Measurements from ENCODE around the gene MAU2. TPM values are rescaled to one million over a fixed set of nuclear protein-coding genes. Genes with fewer than 3 reads are reported as not detected.

The MAU2 gene
- total and polyA plus RNA-seq, 2 of the 8 experiments (the other 6 are each of a cell fraction or from before 2014, with no cell fraction given) = 32.0 to 40.8 TPM

DNA sequence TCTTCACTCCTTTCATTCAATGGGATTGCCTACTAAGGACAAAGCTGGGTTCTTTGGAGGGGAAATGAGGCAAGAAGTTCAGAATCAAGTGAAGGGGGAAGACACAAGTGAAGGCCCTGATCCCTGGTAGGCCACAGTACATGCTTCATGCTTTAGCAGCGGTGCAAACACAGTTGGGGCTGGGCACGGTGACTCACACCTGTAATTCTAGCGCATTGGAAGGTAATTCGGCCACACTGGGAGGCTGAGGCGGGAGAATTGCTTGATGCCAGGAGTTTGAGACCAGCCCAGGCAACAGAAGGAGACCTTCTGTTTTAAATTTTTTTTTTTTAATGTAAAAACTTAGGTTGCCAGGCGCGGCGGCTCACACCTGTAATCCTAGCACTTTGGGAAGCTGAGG lies 61.5 kb downstream of the MAU2 start:
- DNase-seq (ENCODE audit: low read depth in 1 of 2, low spot score in 2 of 2) (no peak), FAIRE-seq (no peak)
- H3K27me3 ChIP-seq (replicated peaks in 1 of 4; ENCODE audit: control insufficient read depth in 3 of 4, extremely low read depth in 1 of 4, insufficient read depth in 3 of 4, low read length in 3 of 4) = peaks cover 0 to 3% (median 3%) of the 10 kb centered on the region in 4 experiments; a peak in 2 of 7 replicates
- no peak overlapping the region for H3K4ac ChIP-seq (replicated peaks; ENCODE audit: insufficient read length, low read depth, low read length)
- no peak overlapping the region for H3K23ac ChIP-seq (ENCODE audit: insufficient read length)
- H3K79me2 ChIP-seq (ENCODE audit: control insufficient read depth in 1 of 2, insufficient read depth in 2 of 2, low read length in 2 of 2) = peaks cover 0 to 9% of the 10 kb centered on the region in 2 experiments; a peak in 1 of 4 replicates
- H2BK5ac ChIP-seq (ENCODE audit: low read depth, low read length) = no peak overlapping the region
- H3K4me2 ChIP-seq (ENCODE audit: insufficient read depth in 1 of 2, low read depth in 2 of 2, low read length in 2 of 2) = no peak overlapping the region
- no peak overlapping the region for H2BK120ac ChIP-seq (replicated peaks; ENCODE audit: low read depth, low read length)
- H4K20me1 ChIP-seq (replicated peaks in 1 of 2; ENCODE audit: control insufficient read depth in 1 of 2, insufficient read depth in 2 of 2, low read length in 2 of 2) = no peaks in the 10 kb centered on the region
- no peak overlapping the region for H3K4me3 ChIP-seq (ENCODE audit: extremely low read depth in 1 of 4, insufficient read depth in 2 of 4, low read depth in 3 of 4, low read length in 4 of 4)
- no peak overlapping the region for H3K18ac ChIP-seq (ENCODE audit: extremely low read depth, low read length)
- peaks cover 4 to 11% (median 8%) of the 10 kb centered on the region in 4 experiments for H3K4me1 ChIP-seq (replicated peaks in 1 of 4; ENCODE audit: control insufficient read depth in 3 of 4, insufficient read depth in 4 of 4, low read length in 3 of 4)
- H3K9ac ChIP-seq (replicated peaks in 1 of 4; ENCODE audit: extremely low read depth in 1 of 4, low read depth in 3 of 4, low read length in 3 of 4) = no peak overlapping the region
- no peak overlapping the region for H4K8ac ChIP-seq (ENCODE audit: extremely low read depth, insufficient read depth, low read length)
- no peaks in the 10 kb centered on the region; the same call in 1 of the 2 replicates for H3K79me1 ChIP-seq (ENCODE audit: low read depth, low read length)
- H2BK12ac ChIP-seq (ENCODE audit: low read depth, low read length) = peak overlapping the region; percentile 87; the same call in 1 of the 2 replicates
- no peaks in the 10 kb centered on the region; the same call in 1 of the 2 replicates for H3K23me2 ChIP-seq (ENCODE audit: low read depth, low read length)
- H3K14ac ChIP-seq (ENCODE audit: insufficient read length) = no peak overlapping the region
- no peak overlapping the region for H2AK5ac ChIP-seq (ENCODE audit: low read depth, low read length)
- no peak overlapping the region for H4K5ac ChIP-seq (ENCODE audit: insufficient read length, low read depth, low read length)
- POLR2A ChIA-PET (ENCODE audit: partially characterized antibody) = interaction anchor here (0.6 to 1.4 kb wide), 3 partner anchors 9 to 1201 kb away, joined by 3 read pairs; no protein-coding TSS in a partner anchor
- TF ChIP-seq SP1 (IDR thresholded peaks at IDR 0.05; ENCODE audit: low read depth, low read length) (no peak), POLR2A (IDR thresholded peaks at IDR 0.05; ENCODE audit: control extremely low read depth in 1 of 2, low read depth in 2 of 2, low read length in 2 of 2) (no peak), POLR2AphosphoS5 (IDR thresholded peaks at IDR 0.05; ENCODE audit: low read depth, low read length) (no peak), EGR1 (IDR thresholded peaks at IDR 0.05; ENCODE audit: borderline replicate concordance, low read depth, low read length) (no peak), CREB1 (IDR thresholded peaks at IDR 0.05) (no peak), SP2 (IDR thresholded peaks at IDR 0.05; ENCODE audit: low read length) (no peak), CBX5 (IDR thresholded peaks at IDR 0.05; ENCODE audit: low read depth, low read length) (no peak)
- no peak overlapping the region for H2AFZ ChIP-seq (ENCODE audit: low read length)
- 97% methylated on average over 8 of the region's 8 CpGs; no CpG with 5 or more reads in 1 of the 2 experiments for WGBS, 2 experiments (ENCODE audit: extremely low coverage in 1 of 2, insufficient coverage in 1 of 2, insufficient read length in 1 of 2, insufficient replicate concordance in 2 of 2, low coverage in 1 of 2, low lambda C conversion rate in 2 of 2, missing lambda C conversion rate in 1 of 2)
- H2BK15ac ChIP-seq (ENCODE audit: low read length) = no peak overlapping the region
- no peak overlapping the region for H3K56ac ChIP-seq (replicated peaks; ENCODE audit: insufficient read length, low read depth, low read length)
- CTCF ChIA-PET (ENCODE audit: partially characterized antibody) = interaction anchor here (0.8 to 1.5 kb wide), 5 partner anchors 15 to 178 kb away, joined by 3 to 5 read pairs (median 3); no protein-coding TSS in a partner anchor
- no peak overlapping the region for H3K27ac ChIP-seq (ENCODE audit: low read depth, low read length)
- H3K9me3 ChIP-seq (ENCODE audit: insufficient read depth in 2 of 2, low read depth in 1 of 2, low read length in 1 of 2) = no peaks in the 10 kb centered on the region
- no peak overlapping the region for H4K91ac ChIP-seq (replicated peaks; ENCODE audit: insufficient read length, low read length)
- no peaks in the 10 kb centered on the region for H3K36me3 ChIP-seq (ENCODE audit: control insufficient read depth in 2 of 4, insufficient read depth in 4 of 4, low read length in 3 of 4)
- H2BK20ac ChIP-seq (ENCODE audit: low read length) = no peak overlapping the region
